Fibroblast of the aortic adventitia (primary cell): Measurements from ENCODE around the gene TENT5C. TPM values are rescaled to one million over a fixed set of nuclear protein-coding genes. Genes with fewer than 3 reads are reported as not detected.

Experiments used
- DNase-seq: peaks from one replicate; pipeline ENCODE4 v3.0.0-alpha.2; 2010; ENCODE audit warnings: low read depth
- H3K4me3 ChIP-seq: 2 replicates; pipeline ENCODE4 v1.5.1; 2011; ENCODE audit warnings: low read depth, mild to moderate bottlenecking, control low read depth, low read length, moderate library complexity
- total RNA-seq: library from RNA; depleted of rRNA; stranded (reverse); fragments of >200 nt; gene quantifications from 2 replicates; pipeline ENCODE4 v1.2.3, GENCODE V29; 2012; ENCODE audit warnings: low replicate concordance
- TF ChIP-seq, protein P1 (sequence below): IDR thresholded peaks from 2 replicates; pipeline ENCODE4 v1.5.1; 2011; ENCODE audit warnings: mild to moderate bottlenecking, low read length, control low read depth, inconsistent platforms; ENCODE audit not compliant: insufficient read depth

The TENT5C gene
- total RNA-seq, 1 donor, result 0.45 TPM

DNA sequence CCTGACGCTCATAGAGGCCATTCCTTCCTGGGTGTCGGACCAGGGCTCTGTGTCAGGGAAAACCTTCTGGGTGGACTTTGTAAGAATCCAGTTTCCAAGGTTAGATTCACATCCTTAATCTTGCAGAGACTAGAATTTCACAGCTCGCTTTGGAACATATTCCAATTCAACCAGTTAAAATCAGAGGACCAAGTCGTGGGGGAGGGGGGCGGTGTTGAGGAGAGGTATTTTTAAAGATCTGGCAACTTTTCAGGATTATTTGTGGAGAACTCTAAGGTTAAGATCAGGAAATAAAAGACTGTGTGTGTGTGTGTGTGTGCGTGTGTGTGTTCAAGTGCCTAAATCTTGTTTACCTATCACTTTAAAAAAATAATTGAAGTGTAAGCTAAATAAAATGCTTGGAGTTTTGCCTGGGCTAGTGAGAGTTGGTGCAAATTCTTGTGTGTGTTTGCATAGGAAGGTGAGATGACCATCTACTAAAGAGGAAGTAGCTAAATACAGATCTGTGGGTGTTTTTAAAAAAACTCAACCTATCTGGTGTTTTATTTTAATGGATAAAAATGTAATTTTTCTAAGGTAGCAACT, 21.8 kb downstream of the TENT5C start:
- TF ChIP-seq, protein P1, sequence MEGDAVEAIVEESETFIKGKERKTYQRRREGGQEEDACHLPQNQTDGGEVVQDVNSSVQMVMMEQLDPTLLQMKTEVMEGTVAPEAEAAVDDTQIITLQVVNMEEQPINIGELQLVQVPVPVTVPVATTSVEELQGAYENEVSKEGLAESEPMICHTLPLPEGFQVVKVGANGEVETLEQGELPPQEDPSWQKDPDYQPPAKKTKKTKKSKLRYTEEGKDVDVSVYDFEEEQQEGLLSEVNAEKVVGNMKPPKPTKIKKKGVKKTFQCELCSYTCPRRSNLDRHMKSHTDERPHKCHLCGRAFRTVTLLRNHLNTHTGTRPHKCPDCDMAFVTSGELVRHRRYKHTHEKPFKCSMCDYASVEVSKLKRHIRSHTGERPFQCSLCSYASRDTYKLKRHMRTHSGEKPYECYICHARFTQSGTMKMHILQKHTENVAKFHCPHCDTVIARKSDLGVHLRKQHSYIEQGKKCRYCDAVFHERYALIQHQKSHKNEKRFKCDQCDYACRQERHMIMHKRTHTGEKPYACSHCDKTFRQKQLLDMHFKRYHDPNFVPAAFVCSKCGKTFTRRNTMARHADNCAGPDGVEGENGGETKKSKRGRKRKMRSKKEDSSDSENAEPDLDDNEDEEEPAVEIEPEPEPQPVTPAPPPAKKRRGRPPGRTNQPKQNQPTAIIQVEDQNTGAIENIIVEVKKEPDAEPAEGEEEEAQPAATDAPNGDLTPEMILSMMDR, result no peak
- no peak overlapping the region for H3K4me3 ChIP-seq
- no peak for DNase-seq

DNA sequence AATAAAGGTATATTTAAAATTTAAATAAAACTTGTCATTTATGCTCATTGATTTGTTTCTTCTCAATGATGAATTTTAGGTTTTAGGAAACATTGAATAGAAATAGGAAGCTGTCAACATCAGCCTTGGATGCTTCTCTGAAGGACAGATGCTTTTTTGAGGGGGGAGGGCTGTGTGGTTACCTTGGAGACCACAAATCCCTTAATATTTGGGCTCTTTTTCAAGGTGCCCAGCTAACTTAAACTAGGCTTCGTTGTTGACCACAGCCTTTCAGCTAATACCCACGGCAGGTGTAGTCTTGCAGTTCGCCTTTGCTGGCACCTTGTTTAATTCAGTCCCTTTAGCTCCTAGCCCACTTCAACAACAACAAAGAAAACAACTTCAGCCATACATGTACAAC, 22.5 kb downstream of the TENT5C start:
- TF ChIP-seq, protein P1, result no peak
- H3K4me3 ChIP-seq, result no peak overlapping the region
- DNase-seq, result no peak

DNA sequence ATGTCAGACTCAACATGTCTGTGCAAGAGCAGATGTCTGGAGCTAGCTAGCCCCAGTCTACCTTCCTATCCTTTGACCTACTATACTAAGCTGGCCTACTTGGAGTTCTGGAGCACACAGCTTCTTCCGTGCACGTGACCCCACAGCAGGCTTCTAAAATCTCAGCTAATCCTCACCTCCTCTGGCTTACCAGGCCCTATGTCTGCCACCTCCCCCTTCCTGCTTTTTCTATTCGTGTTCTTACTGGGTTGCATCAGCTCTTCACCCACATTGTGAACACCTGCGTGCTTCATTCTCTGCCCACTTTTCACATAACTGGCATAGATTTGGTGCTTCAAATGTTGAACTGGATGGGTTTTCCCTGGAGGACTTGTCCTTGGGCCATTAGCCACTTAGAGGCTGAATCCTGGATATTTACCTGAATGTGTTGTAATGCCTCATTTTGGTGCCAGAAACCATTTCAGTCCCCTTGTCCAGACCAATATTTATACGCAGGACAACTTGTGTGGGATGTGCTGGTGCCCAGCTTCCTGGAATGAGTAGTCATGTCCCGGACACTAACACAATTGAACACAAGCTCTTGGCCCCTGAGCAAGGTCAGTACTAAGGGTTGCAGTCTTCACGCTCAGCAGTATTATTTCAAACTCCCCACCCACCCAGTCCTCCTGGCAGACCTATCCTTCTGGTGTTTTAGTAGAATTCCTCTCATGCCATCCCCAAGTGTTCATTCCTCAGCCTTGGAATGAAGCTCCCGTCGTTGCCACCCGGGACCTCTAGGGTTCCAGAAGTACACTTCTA, 24.0 kb downstream of the TENT5C start:
- TF ChIP-seq, protein P1, result no peak
- no peak for DNase-seq
- H3K4me3 ChIP-seq, result no peak overlapping the region

DNA sequence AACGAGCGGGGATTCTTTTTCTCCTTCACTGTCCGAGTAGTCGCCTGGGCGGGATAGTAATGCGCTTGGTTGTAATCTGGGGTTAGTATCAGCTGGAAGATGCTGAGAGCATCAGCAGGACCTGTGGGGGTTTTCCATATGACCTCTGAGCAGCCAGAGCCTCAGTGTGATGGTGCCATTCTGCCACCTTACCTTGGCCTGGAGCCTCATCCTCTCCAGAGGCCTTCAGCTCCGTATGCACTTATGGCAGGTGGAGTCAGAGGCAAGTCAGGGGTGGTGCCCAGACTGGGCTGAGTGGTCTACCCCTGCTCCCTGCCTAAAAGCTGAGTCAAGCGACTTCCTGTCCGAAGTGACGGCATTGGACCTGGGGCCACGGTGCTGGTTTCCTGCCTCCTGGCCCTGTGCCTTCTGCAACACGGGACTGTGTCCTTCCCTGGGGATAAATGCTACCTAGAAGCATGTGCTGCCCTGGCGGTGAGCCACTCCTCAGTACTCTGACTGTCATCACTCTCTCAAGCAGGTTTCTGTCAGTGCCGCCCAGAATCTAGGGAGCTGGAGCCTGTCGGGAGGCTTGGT, 24.7 kb downstream of the TENT5C start:
- DNase-seq, result no peak
- H3K4me3 ChIP-seq, result no peak overlapping the region
- TF ChIP-seq, protein P1, result no peak

DNA sequence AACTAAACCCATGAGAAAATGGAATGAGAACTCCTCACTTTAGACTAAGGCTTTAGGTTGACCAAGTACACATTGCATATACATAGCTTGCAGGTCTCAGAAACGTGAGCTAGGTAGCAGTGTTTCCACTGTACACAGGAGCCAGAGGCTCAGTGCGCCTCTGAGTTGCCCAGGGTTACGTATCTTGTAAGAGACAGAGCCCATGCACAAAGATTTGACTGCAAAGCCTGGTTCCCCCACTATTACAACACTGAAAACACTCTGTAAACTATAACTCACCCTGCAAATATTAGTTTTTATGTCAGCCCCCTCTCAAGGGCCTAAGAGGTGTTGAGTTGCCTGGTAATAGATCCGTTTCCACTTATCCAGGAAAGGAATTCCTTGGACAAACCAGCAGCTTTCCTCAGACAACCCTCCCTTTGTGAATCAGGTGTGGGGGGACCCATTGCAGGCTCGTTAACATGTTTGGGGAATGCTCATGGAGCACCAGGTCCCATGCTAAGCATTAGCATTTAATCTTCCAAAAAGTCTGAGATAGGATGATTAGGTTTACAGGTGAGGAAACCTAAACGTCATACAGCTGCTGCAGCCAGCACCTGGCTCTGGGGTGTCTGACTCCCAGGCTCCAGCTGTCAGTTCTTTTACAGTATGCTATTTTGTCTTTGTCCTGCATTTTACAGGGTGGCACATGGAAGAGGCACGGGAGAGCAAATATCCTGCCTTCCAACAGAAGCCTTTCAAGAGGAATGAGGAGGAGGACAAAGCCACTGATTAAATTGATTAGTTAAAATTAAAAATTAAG, 25.7 kb downstream of the TENT5C start:
- TF ChIP-seq, protein P1, result no peak
- no peak for DNase-seq
- no peak overlapping the region for H3K4me3 ChIP-seq

DNA sequence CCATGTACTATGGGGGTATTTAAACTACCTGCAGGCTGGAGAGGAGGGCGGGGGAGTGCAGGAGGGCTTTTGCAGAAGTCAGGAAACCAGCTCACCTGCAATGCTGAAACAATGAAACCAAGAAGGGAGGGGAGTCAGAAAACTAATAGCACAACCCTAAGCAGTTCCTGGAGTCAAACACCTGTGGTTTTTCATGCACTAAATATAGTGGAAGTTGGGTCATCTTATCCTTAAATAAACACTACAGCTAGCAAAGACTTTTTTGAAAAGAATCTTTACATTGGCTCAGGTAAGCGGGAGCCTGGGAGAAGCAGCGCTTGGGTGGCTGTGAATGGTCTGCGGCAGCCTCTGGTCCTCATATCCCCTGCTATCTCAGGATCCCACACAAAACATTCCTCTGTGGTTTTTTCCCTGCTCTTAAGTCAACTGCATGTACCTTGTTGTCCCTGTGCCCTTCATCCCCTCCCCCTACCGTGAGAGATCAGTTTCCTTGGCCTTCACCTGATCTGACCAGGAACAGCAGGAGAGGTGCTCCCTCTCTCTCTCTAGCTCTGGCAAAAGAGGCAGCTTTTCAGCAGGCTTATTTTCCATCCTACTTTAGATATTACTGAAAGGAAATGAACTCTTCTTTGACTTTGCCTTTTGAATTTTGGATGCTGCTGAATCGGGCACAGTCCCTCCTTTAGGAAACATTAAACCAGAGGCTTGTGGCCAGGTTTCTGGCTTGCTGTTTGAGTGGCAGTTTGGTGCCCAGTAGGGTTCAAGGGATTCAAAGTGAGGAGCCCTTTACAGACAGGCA, 26.6 kb downstream of the TENT5C start:
- DNase-seq, result no peak
- H3K4me3 ChIP-seq, result no peak overlapping the region
- TF ChIP-seq, protein P1, result no peak
